Measurements from ENCODE around the gene MMEL1. TPM values are rescaled to one million over a fixed set of nuclear protein-coding genes. Genes with fewer than 3 reads are reported as not detected.

MMEL1 gene
- total RNA-seq: 1 to 10 TPM; 5.3 to 5.5 TPM

GRCh38 chr1:2632561-2633361 is at the start of gene MMEL1:
MMEL1 (minus strand) TSS chr1:2633016; CDS start chr1:2629484, 3,532 bp downstream.

GRCh38 chr1:2586154-2587070 is 46.4 kb downstream of the MMEL1 start, which contains the start of gene PRXL2B:
PRXL2B (plus strand) TSS chr1:2586777; CDS start chr1:2586886, 109 bp downstream.

GRCh38 chr1:2556277-2556677 is 76.5 kb downstream of the MMEL1 start, which contains the start of gene TNFRSF14:
TNFRSF14 (plus strand) TSS chr1:2556371; CDS start chr1:2556665, 294 bp downstream.

Other genes with a start within 250 kb of the MMEL1 start
- gene MORN1, start 241.5 kb downstream of the MMEL1 start, total RNA-seq: 1 to 10 TPM; 7.1 to 7.3 TPM
- gene RER1, start 241.2 kb downstream of the MMEL1 start, total RNA-seq: 100 to 1,000 TPM; 130 to 132 TPM
- gene PEX10, start 220.5 kb downstream of the MMEL1 start, total RNA-seq: 10 to 100 TPM in 1 of 2 experiments, 1 to 10 TPM in 1; 9.6 to 11.9 TPM
- 10 to 100 TPM; 19.6 to 23.7 TPM for gene PLCH2, start 156.7 kb downstream of the MMEL1 start, total RNA-seq
- 10 to 100 TPM; 71.0 to 71.6 TPM for gene PANK4, start 106.4 kb downstream of the MMEL1 start, total RNA-seq
- under 1 TPM in 1 of 2 experiments, not detected in 1; 0.25 TPM for gene HES5, start 102.8 kb downstream of the MMEL1 start, total RNA-seq
- gene TNFRSF14, start 76.6 kb downstream of the MMEL1 start, total RNA-seq: 100 to 1,000 TPM; 204 to 205 TPM
- gene PRXL2B, start 46.2 kb downstream of the MMEL1 start, total RNA-seq: 10 to 100 TPM; 26.0 to 34.6 TPM
- gene TTC34, start 168.7 kb upstream of the MMEL1 start, total RNA-seq: 1 to 10 TPM; 1.8 to 1.9 TPM